GM12878 (cell line): Measurements from ENCODE around the gene ABCB10. TPM values are rescaled to one million over a fixed set of nuclear protein-coding genes. Genes with fewer than 3 reads are reported as not detected.

Experiments
- E2F4 ChIP-seq: IDR thresholded peaks from 2 replicates; pipeline ENCODE4 v1.6.1; 2012; ENCODE audit warnings: low read depth, low read length, improper control_type of control experiment
- FOXK2 ChIP-seq: fragments of 450-650 bp; IDR thresholded peaks from 2 replicates; pipeline ENCODE4 v1.6.1; 2017; ENCODE audit warnings: mild to moderate bottlenecking, moderate library complexity
- HDAC6 ChIP-seq: fragments of 200-600 bp; sonication (generic); IDR thresholded peaks from one replicate; pipeline ENCODE4 v1.8.0; 2017; ENCODE audit warnings: antibody characterized with exemption; ENCODE audit not compliant: unreplicated experiment
- POLR2A ChIP-seq: IDR thresholded peaks from 2 replicates; pipeline ENCODE4 v1.6.1; 2011; ENCODE audit warnings: low read depth, mild to moderate bottlenecking, low read length
- POLR2AphosphoS2 ChIP-seq: IDR thresholded peaks from 2 replicates; pipeline ENCODE4 v1.6.1; 2011; ENCODE audit warnings: low read depth, mild to moderate bottlenecking, low read length, improper control_type of control experiment, moderate library complexity
- PRDM15 ChIP-seq: fragments of 450-650 bp; formaldehyde crosslinking; IDR thresholded peaks from 2 replicates; pipeline ENCODE4 v1.4.0; 2020; ENCODE audit warnings: mild to moderate bottlenecking, moderate library complexity
- SIX5 ChIP-seq: IDR thresholded peaks from 2 replicates; pipeline ENCODE4 v1.6.1; 2011; ENCODE audit warnings: mild to moderate bottlenecking, low read depth, low read length, moderate library complexity; ENCODE audit not compliant: severe bottlenecking
- YBX1 ChIP-seq: fragments of 450-650 bp; IDR thresholded peaks from 2 replicates; pipeline ENCODE4 v1.6.1; 2016; ENCODE audit warnings: antibody characterized with exemption
- ZNF217 ChIP-seq: fragments of 450-650 bp; IDR thresholded peaks from 2 replicates; pipeline ENCODE4 v1.6.1; 2017; ENCODE audit warnings: antibody characterized with exemption, mild to moderate bottlenecking
- polyA plus RNA-seq, 11 experiments: library from polyadenylated mRNA; depleted of rRNA in 4 of 11; unstranded in 6 of 11; stranded (reverse) in 5 of 11; fragments of >200 nt; fragmentation: Nextera tagmentation in 4 of 11; fragmentation: Illumina TruSeq in 1 of 11; extraction: Ambion mirVana in 4 of 11; extraction: Trizol in 1 of 11; gene quantifications; 1 replicate in 1 of 11; 2 replicates in 10 of 11; pipeline versions ENCODE4 v1.2.1 to v1.2.3, GENCODE V29; 2011 to 2016; ENCODE audit warnings: inconsistent platforms in 2 of 11, missing spikeins in 2 of 11, low read depth in 1 of 11
- total RNA-seq, 4 experiments: library from RNA; depleted of rRNA in 3 of 4; stranded (reverse); fragments of >200 nt in 3 of 4; fragmentation: Illumina TruSeq in 1 of 4; extraction: Trizol in 1 of 4; gene quantifications; 2 replicates each; pipeline versions ENCODE4 v1.2.1 to v1.2.3, GENCODE V29; 2013 to 2021
- TF ChIP-seq, protein P1 (sequence below): fragments of 450-650 bp; IDR thresholded peaks from 2 replicates; pipeline ENCODE4 v1.6.1; 2016; ENCODE audit warnings: mild to moderate bottlenecking, moderate library complexity, borderline replicate concordance

The ABCB10 gene
- total and polyA plus RNA-seq, 10 of the 15 experiments (the other 5 are each of a cell fraction or from before 2014, with no cell fraction given): 8.0 to 30.5 (median 16.7) TPM

- TF ChIP-seq PRDM15 (CRISPR knock-in tag): no peak
- no peak for TF ChIP-seq FOXK2
- TF ChIP-seq YBX1: no peak
- no peak for TF ChIP-seq POLR2AphosphoS2
- no peak for TF ChIP-seq SIX5
- TF ChIP-seq POLR2A: no peak
- no peak for TF ChIP-seq HDAC6
- TF ChIP-seq, protein P1, sequence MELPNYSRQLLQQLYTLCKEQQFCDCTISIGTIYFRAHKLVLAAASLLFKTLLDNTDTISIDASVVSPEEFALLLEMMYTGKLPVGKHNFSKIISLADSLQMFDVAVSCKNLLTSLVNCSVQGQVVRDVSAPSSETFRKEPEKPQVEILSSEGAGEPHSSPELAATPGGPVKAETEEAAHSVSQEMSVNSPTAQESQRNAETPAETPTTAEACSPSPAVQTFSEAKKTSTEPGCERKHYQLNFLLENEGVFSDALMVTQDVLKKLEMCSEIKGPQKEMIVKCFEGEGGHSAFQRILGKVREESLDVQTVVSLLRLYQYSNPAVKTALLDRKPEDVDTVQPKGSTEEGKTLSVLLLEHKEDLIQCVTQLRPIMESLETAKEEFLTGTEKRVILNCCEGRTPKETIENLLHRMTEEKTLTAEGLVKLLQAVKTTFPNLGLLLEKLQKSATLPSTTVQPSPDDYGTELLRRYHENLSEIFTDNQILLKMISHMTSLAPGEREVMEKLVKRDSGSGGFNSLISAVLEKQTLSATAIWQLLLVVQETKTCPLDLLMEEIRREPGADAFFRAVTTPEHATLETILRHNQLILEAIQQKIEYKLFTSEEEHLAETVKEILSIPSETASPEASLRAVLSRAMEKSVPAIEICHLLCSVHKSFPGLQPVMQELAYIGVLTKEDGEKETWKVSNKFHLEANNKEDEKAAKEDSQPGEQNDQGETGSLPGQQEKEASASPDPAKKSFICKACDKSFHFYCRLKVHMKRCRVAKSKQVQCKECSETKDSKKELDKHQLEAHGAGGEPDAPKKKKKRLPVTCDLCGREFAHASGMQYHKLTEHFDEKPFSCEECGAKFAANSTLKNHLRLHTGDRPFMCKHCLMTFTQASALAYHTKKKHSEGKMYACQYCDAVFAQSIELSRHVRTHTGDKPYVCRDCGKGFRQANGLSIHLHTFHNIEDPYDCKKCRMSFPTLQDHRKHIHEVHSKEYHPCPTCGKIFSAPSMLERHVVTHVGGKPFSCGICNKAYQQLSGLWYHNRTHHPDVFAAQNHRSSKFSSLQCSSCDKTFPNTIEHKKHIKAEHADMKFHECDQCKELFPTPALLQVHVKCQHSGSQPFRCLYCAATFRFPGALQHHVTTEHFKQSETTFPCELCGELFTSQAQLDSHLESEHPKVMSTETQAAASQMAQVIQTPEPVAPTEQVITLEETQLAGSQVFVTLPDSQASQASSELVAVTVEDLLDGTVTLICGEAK: no peak
- TF ChIP-seq ZNF217: no peak
- no peak for TF ChIP-seq E2F4
- TF ChIP-seq, all 136 proteins: peak for 0
These were observed 20.6 kb downstream of the ABCB10 start (continued) for GRCh38 chr1:229537894-229538293.
